Measurements from ENCODE around the gene ZKSCAN3. TPM values are rescaled to one million over a fixed set of nuclear protein-coding genes. Genes with fewer than 3 reads are reported as not detected.

ZKSCAN3 gene
- total and polyA plus RNA-seq, 2 donors (not counting 1 experiment from before 2014, with no cell fraction given): 4.0 to 11.9 TPM

- Mint-ChIP-seq H3K27me3 (peaks cover 17% of the 10 kb centered on the region), H3K4me1 (no peaks in the 10 kb centered on the region), H3K4me3 (no peak overlapping the region), H3K27ac (no peak overlapping the region), H3K9me3 (ENCODE audit: insufficient read depth) (peaks cover 7% of the 10 kb centered on the region)
- H3K4me2 ChIP-seq (replicated peaks; ENCODE audit: low read depth, low read length, poor library complexity, severe bottlenecking): no peak overlapping the region
- TF ChIP-seq EZH2 (IDR thresholded peaks at IDR 0.05; ENCODE audit: borderline replicate concordance, insufficient read depth, low read depth, low read length, poor library complexity, severe bottlenecking): no peak
- TF ChIP-seq, protein P1, sequence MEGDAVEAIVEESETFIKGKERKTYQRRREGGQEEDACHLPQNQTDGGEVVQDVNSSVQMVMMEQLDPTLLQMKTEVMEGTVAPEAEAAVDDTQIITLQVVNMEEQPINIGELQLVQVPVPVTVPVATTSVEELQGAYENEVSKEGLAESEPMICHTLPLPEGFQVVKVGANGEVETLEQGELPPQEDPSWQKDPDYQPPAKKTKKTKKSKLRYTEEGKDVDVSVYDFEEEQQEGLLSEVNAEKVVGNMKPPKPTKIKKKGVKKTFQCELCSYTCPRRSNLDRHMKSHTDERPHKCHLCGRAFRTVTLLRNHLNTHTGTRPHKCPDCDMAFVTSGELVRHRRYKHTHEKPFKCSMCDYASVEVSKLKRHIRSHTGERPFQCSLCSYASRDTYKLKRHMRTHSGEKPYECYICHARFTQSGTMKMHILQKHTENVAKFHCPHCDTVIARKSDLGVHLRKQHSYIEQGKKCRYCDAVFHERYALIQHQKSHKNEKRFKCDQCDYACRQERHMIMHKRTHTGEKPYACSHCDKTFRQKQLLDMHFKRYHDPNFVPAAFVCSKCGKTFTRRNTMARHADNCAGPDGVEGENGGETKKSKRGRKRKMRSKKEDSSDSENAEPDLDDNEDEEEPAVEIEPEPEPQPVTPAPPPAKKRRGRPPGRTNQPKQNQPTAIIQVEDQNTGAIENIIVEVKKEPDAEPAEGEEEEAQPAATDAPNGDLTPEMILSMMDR (IDR thresholded peaks at IDR 0.05): no peak
- no peak overlapping the region for H3K4me3 ChIP-seq (ENCODE audit: control extremely low read depth in 1 of 5, extremely low read depth in 1 of 5, insufficient read depth in 1 of 5, low read depth in 2 of 5, low read length in 4 of 5)
- ChIA-PET CTCF (interaction anchor here (1.8 kb wide), 1 partner anchor 16 kb away, joined by 5 read pairs; no protein-coding TSS in a partner anchor), POLR2A (no interaction called here)
- H3K27ac ChIP-seq (ENCODE audit: low read length in 2 of 2): no peak overlapping the region
- no peaks in the 10 kb centered on the region for H4K20me1 ChIP-seq (ENCODE audit: control insufficient read depth, insufficient read depth, low read length, poor library complexity, severe bottlenecking)
- WGBS (ENCODE audit: insufficient coverage): no CpG with 5 or more reads among the region's 1 CpG
- H3K9ac ChIP-seq (ENCODE audit: low read length): no peak overlapping the region
- no peak overlapping the region for H2AFZ ChIP-seq (ENCODE audit: insufficient read depth, low read depth, low read length, poor library complexity, severe bottlenecking)
- H3K9me3 ChIP-seq (ENCODE audit: control extremely low read depth in 1 of 3, control insufficient read depth in 2 of 3, insufficient read depth in 1 of 3, low read length in 2 of 3): peaks cover 0 to 11% (median 0%) of the 10 kb centered on the region in 3 donors
- peaks cover 0 to 3% (median 0%) of the 10 kb centered on the region in 4 experiments for H3K27me3 ChIP-seq (replicated peaks in 1 of 4; ENCODE audit: control extremely low read depth in 1 of 4, control insufficient read depth in 3 of 4, insufficient read depth in 4 of 4, low read length in 3 of 4)
- H3K4me1 ChIP-seq (ENCODE audit: control insufficient read depth in 2 of 2, insufficient read depth in 2 of 2, low read length in 2 of 2): peaks cover 11 to 13% of the 10 kb centered on the region in 2 donors
- H3K36me3 ChIP-seq (replicated peaks in 1 of 2; ENCODE audit: control extremely low read depth in 1 of 2, control insufficient read depth in 1 of 2, extremely low read depth in 1 of 2, insufficient read depth in 2 of 2, low read length in 1 of 2): no peaks in the 10 kb centered on the region
- ATAC-seq (ENCODE audit: low read depth) (no peak), DNase-seq (no peak)
- H3K79me2 ChIP-seq (ENCODE audit: control insufficient read depth, insufficient read depth, low read length): no peaks in the 10 kb centered on the region
- intact Hi-C loops (cut with micrococcal nuclease): no loop called here
Observed at GRCh38 chr6:28340310-28341095, 9.2 kb upstream of the ZKSCAN3 start.

All from B cell (primary cell).